ENCODE data around the gene LCE3B.

- TF ChIP-seq POLR2A (IDR thresholded peaks at IDR 0.05) (no peak), CTCF (IDR thresholded peaks at IDR 0.05) (no peak)
These were observed 42.8 kb downstream of the LCE3B start for GRCh38 chr1:152656459-152656858.
